MM.1S (cell line): ENCODE data around the gene ENKD1.

ENCODE experiments used
- DNase-seq: peaks from one replicate; pipeline ENCODE4 v3.0.0-alpha.2; 2015
- H2AFZ ChIP-seq: fragments of 300-600 bp; sonication (generic); 2 replicates; pipeline ENCODE4 v1.6.0; 2016; ENCODE audit warnings: antibody characterized with exemption, low read length
- H3F3A ChIP-seq: fragments of 300-600 bp; sonication (generic); 2 replicates; pipeline ENCODE4 v1.6.1; 2016; ENCODE audit warnings: mild to moderate bottlenecking, antibody characterized with exemption, low read length, moderate library complexity, mixed read lengths; ENCODE audit not compliant: insufficient read depth
- H3K27ac ChIP-seq: fragments of 300-600 bp; sonication (generic); 2 replicates; pipeline ENCODE4 v1.5.1; 2016; ENCODE audit warnings: mild to moderate bottlenecking, low read length
- H3K27me3 ChIP-seq: fragments of 300-600 bp; sonication (generic); replicated peaks from 2 replicates; pipeline ENCODE4 v1.6.0; 2016; ENCODE audit warnings: low read length; ENCODE audit not compliant: insufficient read depth
- H3K36me3 ChIP-seq: fragments of 300-600 bp; sonication (generic); replicated peaks from 2 replicates; pipeline ENCODE4 v1.6.1; 2016; ENCODE audit warnings: mild to moderate bottlenecking, low read length, mixed read lengths; ENCODE audit not compliant: insufficient read depth
- H3K4me1 ChIP-seq: fragments of 300-600 bp; sonication (generic); 2 replicates; pipeline ENCODE4 v1.6.1; 2016; ENCODE audit warnings: low read length, mixed read lengths
- H3K4me2 ChIP-seq: fragments of 300-600 bp; sonication (generic); 2 replicates; pipeline ENCODE4 v1.6.0; 2016; ENCODE audit warnings: low read depth, low read length
- H3K4me3 ChIP-seq: fragments of 300-600 bp; sonication (generic); 2 replicates; pipeline ENCODE4 v1.5.1; 2016; ENCODE audit warnings: low read length, mixed read lengths
- H3K79me2 ChIP-seq: fragments of 300-600 bp; sonication (generic); 2 replicates; pipeline ENCODE4 v1.6.1; 2016; ENCODE audit warnings: mixed run types, low read length, mixed read lengths
- H3K9ac ChIP-seq: fragments of 300-600 bp; sonication (generic); 2 replicates; pipeline ENCODE4 v1.6.1; 2016; ENCODE audit warnings: low read length, mixed read lengths
- H3K9me2 ChIP-seq: fragments of 300-600 bp; sonication (generic); replicated peaks from 2 replicates; pipeline ENCODE4 v1.6.1; 2016; ENCODE audit warnings: mild to moderate bottlenecking, low read length, mixed read lengths; ENCODE audit not compliant: insufficient read depth
- H3K9me3 ChIP-seq: fragments of 300-600 bp; sonication (generic); replicated peaks from 2 replicates; pipeline ENCODE4 v1.6.1; 2016; ENCODE audit warnings: mild to moderate bottlenecking, low read length, mixed read lengths; ENCODE audit not compliant: insufficient read depth
- H4K20me1 ChIP-seq: fragments of 300-600 bp; sonication (generic); 2 replicates; pipeline ENCODE4 v1.6.1; 2016; ENCODE audit warnings: mild to moderate bottlenecking, low read length, moderate library complexity, mixed read lengths; ENCODE audit not compliant: insufficient read depth
- EZH2 ChIP-seq: fragments of 300-600 bp; sonication (generic); optimal IDR thresholded peaks from 2 replicates; pipeline ENCODE3; 2017; ENCODE audit warnings: low read depth, mild to moderate bottlenecking, antibody characterized with exemption, low read length, mixed read lengths
- EZH2phosphoT487 ChIP-seq: fragments of 300-600 bp; sonication (generic); IDR thresholded peaks from 2 replicates; pipeline ENCODE4 v1.6.1; 2018; ENCODE audit warnings: antibody characterized with exemption, low read length
- TF ChIP-seq, protein P1 (sequence below): fragments of 300-600 bp; sonication (generic); IDR thresholded peaks from 2 replicates; pipeline ENCODE4 v1.5.1; 2016; ENCODE audit warnings: antibody characterized with exemption, low read length, mixed read lengths

ENKD1 gene

GRCh38 chr16:67708368-67708771 is 41.8 kb upstream of the ENKD1 start:
- H3K9me2 ChIP-seq, result no peaks in the 10 kb centered on the region
- H3K36me3 ChIP-seq, result no peaks in the 10 kb centered on the region; the same call in 1 of the 2 replicates
- peaks cover 47% of the 10 kb centered on the region for H3K79me2 ChIP-seq
- 0 out of 2 replicates have a peak, but pooled peaks cover 2% of the 10 kb centered on the region for H4K20me1 ChIP-seq
- H3K4me2 ChIP-seq, result no peak overlapping the region
- TF ChIP-seq EZH2phosphoT487, result no peak
- no peak for TF ChIP-seq EZH2
- TF ChIP-seq, protein P1, sequence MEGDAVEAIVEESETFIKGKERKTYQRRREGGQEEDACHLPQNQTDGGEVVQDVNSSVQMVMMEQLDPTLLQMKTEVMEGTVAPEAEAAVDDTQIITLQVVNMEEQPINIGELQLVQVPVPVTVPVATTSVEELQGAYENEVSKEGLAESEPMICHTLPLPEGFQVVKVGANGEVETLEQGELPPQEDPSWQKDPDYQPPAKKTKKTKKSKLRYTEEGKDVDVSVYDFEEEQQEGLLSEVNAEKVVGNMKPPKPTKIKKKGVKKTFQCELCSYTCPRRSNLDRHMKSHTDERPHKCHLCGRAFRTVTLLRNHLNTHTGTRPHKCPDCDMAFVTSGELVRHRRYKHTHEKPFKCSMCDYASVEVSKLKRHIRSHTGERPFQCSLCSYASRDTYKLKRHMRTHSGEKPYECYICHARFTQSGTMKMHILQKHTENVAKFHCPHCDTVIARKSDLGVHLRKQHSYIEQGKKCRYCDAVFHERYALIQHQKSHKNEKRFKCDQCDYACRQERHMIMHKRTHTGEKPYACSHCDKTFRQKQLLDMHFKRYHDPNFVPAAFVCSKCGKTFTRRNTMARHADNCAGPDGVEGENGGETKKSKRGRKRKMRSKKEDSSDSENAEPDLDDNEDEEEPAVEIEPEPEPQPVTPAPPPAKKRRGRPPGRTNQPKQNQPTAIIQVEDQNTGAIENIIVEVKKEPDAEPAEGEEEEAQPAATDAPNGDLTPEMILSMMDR, result no peak
- DNase-seq, result no peak
- no peak overlapping the region for H2AFZ ChIP-seq
- no peak overlapping the region for H3K4me3 ChIP-seq
- no peaks in the 10 kb centered on the region for H3K9me3 ChIP-seq
- no peak overlapping the region for H3K27ac ChIP-seq
- H3K4me1 ChIP-seq, result no peaks in the 10 kb centered on the region
- no peak overlapping the region for H3K9ac ChIP-seq
- no peaks in the 10 kb centered on the region for H3F3A ChIP-seq
- H3K27me3 ChIP-seq, result no peaks in the 10 kb centered on the region

- Histone ChIP-seq H3K9me2 (no peaks in the 10 kb centered on the region), H3K79me2 (peaks cover 42% of the 10 kb centered on the region), H3K36me3 (no peaks in the 10 kb centered on the region; the same call in 1 of the 2 replicates), H2AFZ (no peak overlapping the region), H3K27me3 (no peaks in the 10 kb centered on the region), H3K4me1 (no peaks in the 10 kb centered on the region), H3F3A (no peaks in the 10 kb centered on the region), H3K27ac (no peak overlapping the region), H3K9me3 (no peaks in the 10 kb centered on the region), H3K4me3 (no peak overlapping the region), H3K4me2 (no peak overlapping the region), H3K9ac (no peak overlapping the region), H4K20me1 (0 out of 2 replicates have a peak, but pooled peaks cover 2% of the 10 kb centered on the region)
- no peak for DNase-seq
- TF ChIP-seq, protein P1, result no peak
- TF ChIP-seq EZH2 (no peak), EZH2phosphoT487 (no peak)
Measured at GRCh38 chr16:67707790-67708189, 41.2 kb upstream of the ENKD1 start.

DNA sequence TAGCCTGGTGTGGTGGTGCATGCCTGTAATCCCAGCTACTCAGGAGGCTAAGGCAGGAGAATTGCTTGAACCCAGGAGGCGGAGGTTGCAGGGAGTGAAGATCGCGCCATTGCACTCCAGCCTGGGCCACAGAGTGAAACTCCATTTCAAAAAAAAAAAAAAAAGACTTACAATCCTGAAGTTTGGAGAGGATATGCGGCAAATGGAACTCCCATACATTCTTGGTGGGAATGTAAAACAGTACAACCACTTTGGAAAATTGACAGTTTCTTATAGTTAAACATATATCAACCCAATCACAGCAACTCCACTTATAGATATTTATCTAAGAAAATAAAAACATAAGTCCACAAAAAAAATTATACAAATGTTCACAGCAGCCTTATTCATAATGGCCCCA is 40.7 kb upstream of the ENKD1 start:
- no peaks in the 10 kb centered on the region for H3F3A ChIP-seq
- H3K4me2 ChIP-seq, result no peak overlapping the region

More for the DNA sequence above, 40.7 kb upstream of the ENKD1 start:
- peaks cover 42% of the 10 kb centered on the region for H3K79me2 ChIP-seq
- no peaks in the 10 kb centered on the region for H3K4me1 ChIP-seq
- H3K27ac ChIP-seq, result no peak overlapping the region
- H3K9me3 ChIP-seq, result no peaks in the 10 kb centered on the region
- no peak overlapping the region for H3K4me3 ChIP-seq
- H3K9ac ChIP-seq, result no peak overlapping the region
- no peak for DNase-seq
- TF ChIP-seq EZH2 (no peak), EZH2phosphoT487 (no peak)
- TF ChIP-seq, protein P1, result no peak
- 0 out of 2 replicates have a peak, but pooled peaks cover 2% of the 10 kb centered on the region for H4K20me1 ChIP-seq
- no peak overlapping the region for H2AFZ ChIP-seq
- H3K27me3 ChIP-seq, result no peaks in the 10 kb centered on the region
- no peaks in the 10 kb centered on the region; the same call in 1 of the 2 replicates for H3K36me3 ChIP-seq
- no peaks in the 10 kb centered on the region for H3K9me2 ChIP-seq
